ENCODE data around the gene PIP4K2A. TPM values are rescaled to one million over a fixed set of nuclear protein-coding genes. Genes with fewer than 3 reads are reported as not detected.
A peak's percentile ranks its signal among the peaks of the same experiment; 100 is the strongest.

The PIP4K2A gene
- total RNA-seq, 1 donor from 2014 or later, result 17.9 TPM

DNA sequence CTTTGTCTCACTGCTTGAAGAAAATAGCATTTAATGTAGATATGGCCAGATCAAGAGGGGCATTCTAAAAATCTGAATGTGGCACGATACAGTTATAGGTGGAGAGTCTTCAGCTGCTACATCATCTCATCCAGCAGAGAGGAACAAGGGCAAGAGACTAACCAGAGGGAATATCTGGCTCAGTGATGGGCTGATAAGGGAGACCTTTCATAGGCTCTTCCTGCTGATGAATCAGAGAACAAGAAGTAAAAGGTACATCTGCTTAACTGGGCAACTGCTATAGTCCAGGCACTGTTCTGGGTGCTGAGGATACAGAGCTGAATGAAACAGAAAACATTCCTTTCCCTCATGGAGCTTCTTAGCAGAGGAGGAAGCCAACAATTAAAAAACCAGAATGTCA lies 37.9 kb downstream of the PIP4K2A start:
- DNase-seq (ENCODE audit: low read depth) (no peak), FAIRE-seq (peak; percentile 32)
- H3K27me3 ChIP-seq (ENCODE audit: control insufficient read depth, insufficient read depth, low read length), result no peaks in the 10 kb centered on the region
- no peak overlapping the region for H3K4me3 ChIP-seq (ENCODE audit: low read depth, low read length)
- TF ChIP-seq, protein P1, sequence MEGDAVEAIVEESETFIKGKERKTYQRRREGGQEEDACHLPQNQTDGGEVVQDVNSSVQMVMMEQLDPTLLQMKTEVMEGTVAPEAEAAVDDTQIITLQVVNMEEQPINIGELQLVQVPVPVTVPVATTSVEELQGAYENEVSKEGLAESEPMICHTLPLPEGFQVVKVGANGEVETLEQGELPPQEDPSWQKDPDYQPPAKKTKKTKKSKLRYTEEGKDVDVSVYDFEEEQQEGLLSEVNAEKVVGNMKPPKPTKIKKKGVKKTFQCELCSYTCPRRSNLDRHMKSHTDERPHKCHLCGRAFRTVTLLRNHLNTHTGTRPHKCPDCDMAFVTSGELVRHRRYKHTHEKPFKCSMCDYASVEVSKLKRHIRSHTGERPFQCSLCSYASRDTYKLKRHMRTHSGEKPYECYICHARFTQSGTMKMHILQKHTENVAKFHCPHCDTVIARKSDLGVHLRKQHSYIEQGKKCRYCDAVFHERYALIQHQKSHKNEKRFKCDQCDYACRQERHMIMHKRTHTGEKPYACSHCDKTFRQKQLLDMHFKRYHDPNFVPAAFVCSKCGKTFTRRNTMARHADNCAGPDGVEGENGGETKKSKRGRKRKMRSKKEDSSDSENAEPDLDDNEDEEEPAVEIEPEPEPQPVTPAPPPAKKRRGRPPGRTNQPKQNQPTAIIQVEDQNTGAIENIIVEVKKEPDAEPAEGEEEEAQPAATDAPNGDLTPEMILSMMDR (IDR thresholded peaks at IDR 0.05; ENCODE audit: insufficient read depth, low read length, severe bottlenecking), result no peak
- no peaks in the 10 kb centered on the region for H3K36me3 ChIP-seq (ENCODE audit: control insufficient read depth, insufficient read depth, low read length)

DNA sequence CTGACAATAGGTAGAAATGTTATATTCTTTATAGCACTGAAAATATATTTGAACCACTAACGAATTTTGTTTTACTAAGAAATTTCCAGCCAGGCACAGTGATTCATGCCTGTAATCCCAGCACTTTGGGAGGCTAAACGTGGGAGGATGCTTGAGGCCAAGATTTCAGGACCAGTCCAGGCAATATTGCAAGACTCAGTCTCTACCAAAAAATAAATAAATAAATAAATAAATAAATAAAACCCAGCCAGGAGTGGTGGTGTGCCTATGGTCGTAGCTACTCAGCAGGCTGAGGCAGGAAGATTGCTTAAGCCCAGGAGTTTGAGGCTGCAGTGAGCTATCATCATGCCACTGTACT lies 39.8 kb downstream of the PIP4K2A start:
- FAIRE-seq (no peak), DNase-seq (ENCODE audit: low read depth) (no peak)
- no peaks in the 10 kb centered on the region for H3K36me3 ChIP-seq (ENCODE audit: control insufficient read depth, insufficient read depth, low read length)
- no peak overlapping the region for H3K4me3 ChIP-seq (ENCODE audit: low read depth, low read length)
- no peaks in the 10 kb centered on the region for H3K27me3 ChIP-seq (ENCODE audit: control insufficient read depth, insufficient read depth, low read length)
- TF ChIP-seq, protein P1 (IDR thresholded peaks at IDR 0.05; ENCODE audit: insufficient read depth, low read length, severe bottlenecking), result no peak

DNA sequence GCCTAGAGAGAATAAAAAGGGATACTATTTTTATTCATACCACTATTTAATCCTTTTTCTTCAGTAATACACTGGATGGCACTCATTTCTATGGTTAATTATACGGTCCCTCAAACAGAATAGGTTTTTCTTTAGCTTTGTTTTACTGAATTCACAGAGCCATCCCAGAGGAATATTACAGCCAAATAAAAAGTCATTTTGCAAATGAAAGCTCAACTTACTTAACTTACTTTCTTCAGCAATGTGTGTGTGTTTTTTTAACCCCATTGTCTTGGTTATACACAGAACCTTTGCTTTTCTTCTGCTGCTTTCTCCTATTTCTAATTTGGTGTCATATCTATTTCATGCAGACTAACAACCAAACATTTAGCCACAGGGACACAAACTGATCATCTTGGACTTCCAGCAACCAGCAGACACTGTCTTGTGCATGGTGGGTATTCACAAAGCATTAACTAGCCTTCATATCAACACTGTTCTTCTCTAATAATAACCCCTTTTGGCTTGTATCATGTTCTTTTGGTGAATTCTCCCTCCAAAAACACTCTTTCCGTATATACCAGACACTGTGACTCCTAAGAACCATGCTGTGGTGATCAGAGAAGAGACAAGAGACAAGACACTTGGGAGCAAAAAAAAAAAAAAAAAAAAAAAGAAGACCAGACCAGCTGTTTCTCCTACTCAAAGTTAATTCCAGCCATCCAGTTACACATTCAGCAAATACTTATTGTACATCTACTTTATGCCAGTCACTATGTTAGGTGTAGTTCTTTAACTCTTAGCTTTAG lies 40.4 kb downstream of the PIP4K2A start:
- TF ChIP-seq, protein P1 (IDR thresholded peaks at IDR 0.05; ENCODE audit: insufficient read depth, low read length, severe bottlenecking), result no peak
- H3K4me3 ChIP-seq (ENCODE audit: low read depth, low read length), result no peak overlapping the region
- DNase-seq (ENCODE audit: low read depth) (no peak), FAIRE-seq (no peak)
- H3K36me3 ChIP-seq (ENCODE audit: control insufficient read depth, insufficient read depth, low read length), result no peaks in the 10 kb centered on the region
- no peaks in the 10 kb centered on the region for H3K27me3 ChIP-seq (ENCODE audit: control insufficient read depth, insufficient read depth, low read length)

DNA sequence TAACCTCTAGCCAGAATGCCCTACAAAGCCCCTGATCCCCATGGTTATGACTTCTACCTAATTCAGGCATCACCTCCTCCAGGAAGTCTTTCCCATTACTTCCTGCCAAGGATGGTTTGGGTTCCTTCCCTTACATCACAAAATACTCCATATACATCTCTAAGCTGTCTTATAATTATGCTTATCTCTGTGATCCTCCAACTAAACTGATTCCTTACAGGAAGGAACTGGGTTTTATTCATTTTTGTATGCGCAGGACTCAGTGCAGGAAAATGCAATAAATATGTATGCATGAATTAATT lies 41.3 kb downstream of the PIP4K2A start:
- Histone ChIP-seq H3K27me3 (ENCODE audit: control insufficient read depth, insufficient read depth, low read length) (no peaks in the 10 kb centered on the region), H3K4me3 (ENCODE audit: low read depth, low read length) (no peak overlapping the region), H3K36me3 (ENCODE audit: control insufficient read depth, insufficient read depth, low read length) (no peaks in the 10 kb centered on the region)
- DNase-seq (ENCODE audit: low read depth), result no peak
- TF ChIP-seq, protein P1 (IDR thresholded peaks at IDR 0.05; ENCODE audit: insufficient read depth, low read length, severe bottlenecking), result no peak
- no peak for FAIRE-seq

DNA sequence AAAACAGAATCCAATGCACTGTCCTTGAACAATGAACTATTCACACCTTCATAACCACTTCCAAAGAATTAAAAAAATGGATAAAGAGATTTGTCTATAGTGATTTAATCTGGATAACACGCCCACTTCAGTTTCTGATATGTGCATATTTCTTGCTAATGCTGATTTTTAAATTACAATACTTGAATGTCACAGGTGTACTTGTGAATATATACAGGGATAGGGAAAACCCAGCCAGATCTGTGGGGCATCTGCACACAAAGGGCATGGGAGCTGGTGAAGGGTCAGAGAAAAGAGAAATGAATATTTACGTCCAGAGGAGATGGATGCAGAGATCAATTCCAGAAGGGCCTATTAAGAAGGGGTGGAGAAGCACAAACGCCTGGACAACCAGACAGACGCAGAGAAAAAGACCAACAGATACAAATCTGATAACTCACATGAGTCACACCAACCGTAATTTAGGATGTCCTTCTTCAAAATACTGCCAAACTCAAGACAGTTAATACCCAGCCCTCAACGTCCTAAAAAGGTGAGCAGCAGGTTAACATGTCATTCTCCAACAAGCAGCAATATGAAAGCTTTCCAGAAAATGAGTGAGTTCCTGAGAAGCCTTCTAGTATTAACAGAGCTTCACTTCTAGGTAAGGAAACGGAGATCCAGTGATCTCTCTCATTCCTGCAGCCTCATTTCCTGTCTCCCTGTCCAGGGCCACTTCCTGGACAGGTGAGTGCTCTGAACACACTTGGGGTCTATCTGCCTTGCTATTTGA lies 41.9 kb downstream of the PIP4K2A start:
- TF ChIP-seq, protein P1 (IDR thresholded peaks at IDR 0.05; ENCODE audit: insufficient read depth, low read length, severe bottlenecking), result no peak
- Histone ChIP-seq H3K4me3 (ENCODE audit: low read depth, low read length) (no peak overlapping the region), H3K36me3 (ENCODE audit: control insufficient read depth, insufficient read depth, low read length) (no peaks in the 10 kb centered on the region), H3K27me3 (ENCODE audit: control insufficient read depth, insufficient read depth, low read length) (no peaks in the 10 kb centered on the region)
- FAIRE-seq, result no peak
- DNase-seq (ENCODE audit: low read depth), result no peak

Data from bronchial epithelial cell (primary cell).